Ascending aorta (tissue), 2 donors: ENCODE results near the gene TEX2. TPM values are rescaled to one million over a fixed set of nuclear protein-coding genes. Genes with fewer than 3 reads are reported as not detected.

Experiments used
- DNase-seq, 2 donors: peaks; one replicate each; pipeline ENCODE4 v3.0.0-alpha.2; 2019; ENCODE audit warnings: low spot score in 2 of 2
- H3K27ac ChIP-seq, 2 donors: fragments of 200-600 bp; sonication (generic); one replicate each; pipeline ENCODE4 v1.5.1; 2016 to 2017; ENCODE audit warnings: mild to moderate bottlenecking in 1 of 2
- H3K27me3 ChIP-seq: fragments of 200-600 bp; sonication (generic); one replicate; pipeline ENCODE4 v1.5.1; 2017
- H3K36me3 ChIP-seq, 2 donors: fragments of 200-600 bp; sonication (generic); one replicate each; pipeline ENCODE4 v1.5.1; 2016
- H3K4me1 ChIP-seq, 2 donors: fragments of 200-600 bp; sonication (generic); one replicate each; pipeline ENCODE4 v1.5.1; 2016 to 2017; ENCODE audit warnings: mild to moderate bottlenecking in 1 of 2
- H3K4me3 ChIP-seq, 2 donors: fragments of 200-600 bp; sonication (generic); one replicate each; pipeline ENCODE4 v1.5.1; 2016 to 2017; ENCODE audit warnings: mild to moderate bottlenecking in 1 of 2
- H3K9me3 ChIP-seq, 2 donors: fragments of 200-600 bp; sonication (generic); one replicate each; pipeline ENCODE4 v1.5.1; 2016
- intact Hi-C: fragments of 100-400 bp; cut with DNase I; formaldehyde crosslinking; loops from one replicate; pipeline ENCODE4 v1.15.1; 2023
- total RNA-seq: library from RNA; depleted of rRNA; stranded (reverse); fragments of >200 nt; gene quantifications from one replicate; pipeline ENCODE4 v1.1.0, GENCODE V29; 2016
- TF ChIP-seq, protein P1 (sequence below), 3 experiments: fragments of 200-600 bp in 2 of 3; fragments of 450-650 bp in 1 of 3; sonication (generic) in 2 of 3; IDR thresholded peaks; one replicate each; pipeline ENCODE4 v1.5.1; 2016 to 2019; ENCODE audit warnings: antibody characterized with exemption in 3 of 3, mild to moderate bottlenecking in 1 of 3, moderate library complexity in 1 of 3

TEX2 gene
- total RNA-seq, 1 donor from 2014 or later, result 94.6 TPM

GRCh38 chr17:64219571-64219970 lies 43.5 kb downstream of the TEX2 start:
- peaks cover 11 to 39% of the 10 kb centered on the region in 2 donors for H3K4me1 ChIP-seq
- intact Hi-C loops, result no loop called here
- TF ChIP-seq, protein P1, sequence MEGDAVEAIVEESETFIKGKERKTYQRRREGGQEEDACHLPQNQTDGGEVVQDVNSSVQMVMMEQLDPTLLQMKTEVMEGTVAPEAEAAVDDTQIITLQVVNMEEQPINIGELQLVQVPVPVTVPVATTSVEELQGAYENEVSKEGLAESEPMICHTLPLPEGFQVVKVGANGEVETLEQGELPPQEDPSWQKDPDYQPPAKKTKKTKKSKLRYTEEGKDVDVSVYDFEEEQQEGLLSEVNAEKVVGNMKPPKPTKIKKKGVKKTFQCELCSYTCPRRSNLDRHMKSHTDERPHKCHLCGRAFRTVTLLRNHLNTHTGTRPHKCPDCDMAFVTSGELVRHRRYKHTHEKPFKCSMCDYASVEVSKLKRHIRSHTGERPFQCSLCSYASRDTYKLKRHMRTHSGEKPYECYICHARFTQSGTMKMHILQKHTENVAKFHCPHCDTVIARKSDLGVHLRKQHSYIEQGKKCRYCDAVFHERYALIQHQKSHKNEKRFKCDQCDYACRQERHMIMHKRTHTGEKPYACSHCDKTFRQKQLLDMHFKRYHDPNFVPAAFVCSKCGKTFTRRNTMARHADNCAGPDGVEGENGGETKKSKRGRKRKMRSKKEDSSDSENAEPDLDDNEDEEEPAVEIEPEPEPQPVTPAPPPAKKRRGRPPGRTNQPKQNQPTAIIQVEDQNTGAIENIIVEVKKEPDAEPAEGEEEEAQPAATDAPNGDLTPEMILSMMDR (IDR thresholded peaks at IDR 0.05), result no peak

GRCh38 chr17:64218066-64218465 lies 45.0 kb downstream of the TEX2 start:
- intact Hi-C loops, result no loop called here
- DNase-seq, result no peak
- Histone ChIP-seq H3K27me3 (no peaks in the 10 kb centered on the region), H3K27ac (peak overlapping the region in 1 of 2 donors; percentile 85), H3K4me1 (peaks cover 11 to 39% of the 10 kb centered on the region in 2 donors), H3K4me3 (no peak overlapping the region), H3K9me3 (no peaks in the 10 kb centered on the region), H3K36me3 (peaks cover 7 to 10% of the 10 kb centered on the region in 2 donors)
- TF ChIP-seq, protein P1 (IDR thresholded peaks at IDR 0.05), result no peak

More at GRCh38 chr17:64219571-64219970, 43.5 kb downstream of the TEX2 start:
- H3K9me3 ChIP-seq, result no peaks in the 10 kb centered on the region
- no peaks in the 10 kb centered on the region for H3K36me3 ChIP-seq
- H3K27ac ChIP-seq, result peak overlapping the region; percentile 46 to 52
- H3K4me3 ChIP-seq, result no peak overlapping the region
- H3K27me3 ChIP-seq, result no peaks in the 10 kb centered on the region
- no peak for DNase-seq

DNA sequence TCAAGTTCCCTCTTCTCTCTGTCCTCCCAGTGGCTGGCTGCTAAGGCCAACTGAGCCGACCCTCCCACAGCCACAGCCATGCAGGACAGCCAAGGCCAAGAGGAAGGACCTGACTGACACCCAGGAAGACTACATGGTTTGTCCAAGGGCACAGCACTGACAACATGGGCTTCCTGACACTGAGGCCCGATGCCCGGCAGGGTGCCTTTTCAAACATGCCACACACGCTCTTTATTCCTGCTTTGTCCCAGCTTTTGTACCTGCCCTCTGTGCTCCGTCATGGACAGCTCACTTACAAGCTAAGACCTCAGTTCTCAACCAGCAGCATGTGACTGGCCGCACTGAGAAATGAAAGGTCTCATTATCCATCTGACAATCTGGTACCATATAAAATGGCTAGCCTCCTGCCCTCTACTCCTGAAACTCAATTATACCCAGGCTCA lies 45.8 kb downstream of the TEX2 start:
- H3K27me3 ChIP-seq, result no peaks in the 10 kb centered on the region
- intact Hi-C loops, result no loop called here
- H3K4me3 ChIP-seq, result no peak overlapping the region
- no peak for DNase-seq
- H3K36me3 ChIP-seq, result peaks cover 15 to 18% of the 10 kb centered on the region in 2 donors
- H3K4me1 ChIP-seq, result peaks cover 11 to 39% of the 10 kb centered on the region in 2 donors
- peak overlapping the region; percentile 76 to 85 for H3K27ac ChIP-seq
- TF ChIP-seq, protein P1 (IDR thresholded peaks at IDR 0.05), result no peak
- H3K9me3 ChIP-seq, result no peaks in the 10 kb centered on the region

DNA sequence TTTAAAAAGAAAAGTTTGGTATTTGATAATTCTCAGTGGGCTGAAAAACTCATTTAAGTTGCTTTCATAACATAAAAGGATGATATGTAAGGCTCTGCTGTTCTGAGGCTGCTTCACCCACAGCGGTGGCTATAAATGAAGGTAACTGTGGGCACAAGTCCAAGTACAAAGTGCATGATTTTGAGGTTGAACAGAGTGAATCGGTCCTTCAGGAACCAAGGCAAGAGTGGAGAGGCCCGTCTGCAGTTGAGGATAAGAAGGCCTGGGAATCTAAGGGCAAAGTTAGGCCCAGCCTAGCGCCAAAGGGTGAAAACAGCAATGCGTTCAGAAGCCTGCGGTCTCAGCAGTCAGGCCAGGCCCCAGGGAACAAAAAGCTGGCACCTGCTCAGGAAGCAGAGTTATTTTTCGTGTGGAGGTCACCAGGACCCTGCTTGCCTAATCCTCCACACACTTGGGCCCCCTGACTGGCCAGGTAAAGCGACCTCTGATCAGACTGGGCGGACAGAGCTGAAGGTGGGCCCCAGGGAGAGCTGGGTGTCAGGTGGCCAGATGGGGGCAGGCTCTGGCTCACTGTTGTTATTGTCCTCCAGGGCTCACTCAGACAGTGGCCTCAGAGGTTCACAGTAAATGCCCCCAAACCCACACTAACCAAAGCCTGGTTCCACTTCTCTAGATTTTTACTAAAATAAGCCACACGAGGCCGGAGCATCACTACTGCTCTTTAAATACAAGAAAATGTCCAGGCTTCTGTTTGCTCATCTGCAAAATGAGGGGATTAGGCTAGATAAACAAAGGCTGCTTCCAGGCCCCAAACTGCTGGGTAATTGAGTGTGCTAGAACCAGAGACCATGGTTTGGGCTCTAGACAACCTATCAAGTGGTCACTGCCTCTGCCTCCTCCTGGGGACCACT lies 46.5 kb downstream of the TEX2 start:
- no peak for DNase-seq
- Histone ChIP-seq H3K36me3 (peaks cover 19 to 23% of the 10 kb centered on the region in 2 donors), H3K27ac (peak overlapping the region; percentile 76 to 85), H3K9me3 (no peaks in the 10 kb centered on the region), H3K27me3 (no peaks in the 10 kb centered on the region), H3K4me3 (peak overlapping the region in 1 of 2 donors; percentile 13), H3K4me1 (peaks cover 11 to 39% of the 10 kb centered on the region in 2 donors)
- intact Hi-C loops, result no loop called here
- TF ChIP-seq, protein P1 (IDR thresholded peaks at IDR 0.05), result no peak

GRCh38 chr17:64216000-64216337 lies 47.1 kb downstream of the TEX2 start:
- H3K4me1 ChIP-seq, result peaks cover 11 to 39% of the 10 kb centered on the region in 2 donors
- H3K9me3 ChIP-seq, result no peaks in the 10 kb centered on the region
- TF ChIP-seq, protein P1 (IDR thresholded peaks at IDR 0.05), result no peak
- peak overlapping the region in 1 of 2 donors; percentile 13 for H3K4me3 ChIP-seq
- peak overlapping the region; percentile 76 to 85 for H3K27ac ChIP-seq
- intact Hi-C loops, result no loop called here
- peaks cover 19 to 23% of the 10 kb centered on the region in 2 donors for H3K36me3 ChIP-seq
- H3K27me3 ChIP-seq, result no peaks in the 10 kb centered on the region
- no peak for DNase-seq
